ENCODE measurements around the gene ZNF85. TPM values are rescaled to one million over a fixed set of nuclear protein-coding genes. Genes with fewer than 3 reads are reported as not detected.
A peak's percentile ranks its signal among the peaks of the same experiment; 100 is the strongest.

The ZNF85 gene
- 10 to 100 TPM in 1 of 5 donors, 1 to 10 TPM in 4; 4.6 to 10.5 (median 6.1) TPM for total RNA-seq
- 10.9 TPM for total RNA-seq (2013)
- total RNA-seq = 1.9 to 19.3 (median 7.4) reads per million in 29 experiments

GRCh38 chr19:20923077-20923871 is at the start of gene ZNF85:
TSS of gene ZNF85 (plus strand) at chr19:20923251. CDS start at chr19:20923401, 150 bp downstream.
- peaks cover 8 to 12% of the 10 kb centered on the region in 2 experiments for H3K4me1 ChIP-seq (ENCODE audit: control insufficient read depth in 1 of 2, extremely low read depth in 1 of 2, insufficient read depth in 2 of 2, low read length in 2 of 2)
- under 1% methylated on average over 28 of the region's 38 CpGs for WGBS (ENCODE audit: insufficient coverage)
- POLR2A ChIA-PET = interaction anchor here (0.5 to 1.7 kb wide), 9 partner anchors 10 to 1250 kb away, joined by 3 to 13 read pairs (median 5); partner anchors contain the start of genes ZNF626 (in 1 of the 2), ZNF66 (in 1 of the 2) and ZNF708 (in 1 of the 2)
- no peaks in the 10 kb centered on the region for H3K27me3 ChIP-seq (replicated peaks in 1 of 2; ENCODE audit: control insufficient read depth in 2 of 2, extremely low read depth in 1 of 2, insufficient read depth in 2 of 2, low read length in 1 of 2)
- Mint-ChIP-seq H3K36me3 (peaks cover 8% of the 10 kb centered on the region), H3K9me3 (no peaks in the 10 kb centered on the region), H3K4me1 (peaks cover 12 to 23% (median 14%) of the 10 kb centered on the region in 3 donors), H3K4me3 (peak within 1 kb of the TSS; percentile 94 to 95 (median 95)), H3K27me3 (no peaks in the 10 kb centered on the region), H3K27ac (peak within 1 kb of the TSS; percentile 86 to 87)
- H3K36me3 ChIP-seq (ENCODE audit: control insufficient read depth in 2 of 2, extremely low read depth in 1 of 2, insufficient read depth in 1 of 2, low read length in 1 of 2) = no peaks in the 10 kb centered on the region
- H3K4me3 ChIP-seq (ENCODE audit: control insufficient read depth in 1 of 2, extremely low read depth in 1 of 2, low read length in 1 of 2) = peak within 1 kb of the TSS; percentile 75 to 85
- H3K9me3 ChIP-seq = no peaks in the 10 kb centered on the region
- ATAC-seq (replicated peaks in 1 of 4) (peak; percentile 98 to 99 (median 99)), DNase-seq (peak; percentile 78 to 97 (median 91))
- peak within 1 kb of the TSS; percentile 82 for H3K27ac ChIP-seq (ENCODE audit: low read length)
- CTCF ChIA-PET = interaction anchor here (0.5 to 1.1 kb wide), 3 partner anchors 146 to 554 kb away, joined by 3 to 5 read pairs (median 5); partner anchors contain the start of gene ZNF626 (in 1 of the 2)

GRCh38 chr19:20879501-20879900 is 43.5 kb upstream of the ZNF85 start:
- H3K36me3 Mint-ChIP-seq = peaks cover 6% of the 10 kb centered on the region
- peaks cover 68 to 91% (median 85%) of the 10 kb centered on the region in 3 donors for H3K9me3 Mint-ChIP-seq
- ATAC-seq (replicated peaks in 1 of 4) = no peak
- ChIA-PET CTCF (no interaction called here), POLR2A (no interaction called here)
- H3K36me3 ChIP-seq (ENCODE audit: control insufficient read depth in 2 of 2, extremely low read depth in 1 of 2, insufficient read depth in 1 of 2, low read length in 1 of 2) = no peaks in the 10 kb centered on the region
- no peak overlapping the region for H3K27ac Mint-ChIP-seq
- no peaks in the 10 kb centered on the region for H3K4me1 Mint-ChIP-seq
- peaks cover 5 to 14% of the 10 kb centered on the region in 2 donors for H3K27me3 Mint-ChIP-seq
- no peak for DNase-seq
- no peak overlapping the region for H3K27ac ChIP-seq (ENCODE audit: low read length)
- H3K4me1 ChIP-seq (ENCODE audit: control insufficient read depth in 1 of 2, extremely low read depth in 1 of 2, insufficient read depth in 2 of 2, low read length in 2 of 2) = no peaks in the 10 kb centered on the region
- 69% methylated on average over 1 of the region's 1 CpG for WGBS (ENCODE audit: insufficient coverage)
- H3K4me3 Mint-ChIP-seq = no peak overlapping the region
- no peaks in the 10 kb centered on the region for H3K9me3 ChIP-seq
- H3K27me3 ChIP-seq (replicated peaks in 1 of 2; ENCODE audit: control insufficient read depth in 2 of 2, extremely low read depth in 1 of 2, insufficient read depth in 2 of 2, low read length in 1 of 2) = no peaks in the 10 kb centered on the region
- no peak overlapping the region for H3K4me3 ChIP-seq (ENCODE audit: control insufficient read depth in 1 of 2, extremely low read depth in 1 of 2, low read length in 1 of 2)

- H3K36me3 ChIP-seq (ENCODE audit: control insufficient read depth in 2 of 2, extremely low read depth in 1 of 2, insufficient read depth in 1 of 2, low read length in 1 of 2) = no peaks in the 10 kb centered on the region
These were observed 10.1 kb upstream of the ZNF85 start for GRCh38 chr19:20912973-20913372.

GRCh38 chr19:20925481-20925880 is 2.4 kb downstream of the ZNF85 start:
- ChIA-PET CTCF (no interaction called here), POLR2A (no interaction called here)
- no peaks in the 10 kb centered on the region for H3K9me3 Mint-ChIP-seq
- H3K4me3 ChIP-seq (ENCODE audit: control insufficient read depth in 1 of 2, extremely low read depth in 1 of 2, low read length in 1 of 2) = no peak overlapping the region
- ATAC-seq (replicated peaks in 1 of 4) = no peak
- no peak overlapping the region for H3K27ac Mint-ChIP-seq
- no peak for DNase-seq
- H3K27me3 Mint-ChIP-seq = no peaks in the 10 kb centered on the region
- peaks cover 14% of the 10 kb centered on the region for H3K36me3 Mint-ChIP-seq
- no peak overlapping the region for H3K4me3 Mint-ChIP-seq
- H3K36me3 ChIP-seq (ENCODE audit: control insufficient read depth in 2 of 2, extremely low read depth in 1 of 2, insufficient read depth in 1 of 2, low read length in 1 of 2) = no peaks in the 10 kb centered on the region
- peaks cover 8 to 12% of the 10 kb centered on the region in 2 experiments for H3K4me1 ChIP-seq (ENCODE audit: control insufficient read depth in 1 of 2, extremely low read depth in 1 of 2, insufficient read depth in 2 of 2, low read length in 2 of 2)
- H3K9me3 ChIP-seq = no peaks in the 10 kb centered on the region
- 83% methylated on average over 1 of the region's 2 CpGs for WGBS (ENCODE audit: insufficient coverage)
- no peak overlapping the region for H3K27ac ChIP-seq (ENCODE audit: low read length)
- H3K4me1 Mint-ChIP-seq = peaks cover 12 to 23% (median 14%) of the 10 kb centered on the region in 3 donors
- H3K27me3 ChIP-seq (replicated peaks in 1 of 2; ENCODE audit: control insufficient read depth in 2 of 2, extremely low read depth in 1 of 2, insufficient read depth in 2 of 2, low read length in 1 of 2) = no peaks in the 10 kb centered on the region

More at GRCh38 chr19:20912973-20913372, 10.1 kb upstream of the ZNF85 start:
- ChIA-PET POLR2A (no interaction called here), CTCF (no interaction called here)
- Mint-ChIP-seq H3K27ac (no peak overlapping the region), H3K4me1 (no peaks in the 10 kb centered on the region), H3K9me3 (peaks cover 33 to 79% (median 45%) of the 10 kb centered on the region in 3 donors), H3K4me3 (no peak overlapping the region), H3K36me3 (peaks cover 13% of the 10 kb centered on the region), H3K27me3 (peaks cover 38 to 71% of the 10 kb centered on the region in 2 donors)
- DNase-seq (no peak), ATAC-seq (replicated peaks in 1 of 4) (no peak)
- Histone ChIP-seq H3K4me3 (ENCODE audit: control insufficient read depth in 1 of 2, extremely low read depth in 1 of 2, low read length in 1 of 2) (no peak overlapping the region), H3K4me1 (ENCODE audit: control insufficient read depth in 1 of 2, extremely low read depth in 1 of 2, insufficient read depth in 2 of 2, low read length in 2 of 2) (no peaks in the 10 kb centered on the region), H3K27ac (ENCODE audit: low read length) (no peak overlapping the region), H3K9me3 (peaks cover 2% of the 10 kb centered on the region), H3K27me3 (replicated peaks in 1 of 2; ENCODE audit: control insufficient read depth in 2 of 2, extremely low read depth in 1 of 2, insufficient read depth in 2 of 2, low read length in 1 of 2) (no peaks in the 10 kb centered on the region)
- WGBS (ENCODE audit: insufficient coverage) = 64% methylated on average over 3 of the region's 3 CpGs

- Histone ChIP-seq H3K36me3 (ENCODE audit: control insufficient read depth in 2 of 2, extremely low read depth in 1 of 2, insufficient read depth in 1 of 2, low read length in 1 of 2) (no peaks in the 10 kb centered on the region), H3K9me3 (no peaks in the 10 kb centered on the region), H3K27ac (ENCODE audit: low read length) (no peak overlapping the region), H3K27me3 (replicated peaks in 1 of 2; ENCODE audit: control insufficient read depth in 2 of 2, extremely low read depth in 1 of 2, insufficient read depth in 2 of 2, low read length in 1 of 2) (no peaks in the 10 kb centered on the region), H3K4me3 (ENCODE audit: control insufficient read depth in 1 of 2, extremely low read depth in 1 of 2, low read length in 1 of 2) (no peak overlapping the region), H3K4me1 (ENCODE audit: control insufficient read depth in 1 of 2, extremely low read depth in 1 of 2, insufficient read depth in 2 of 2, low read length in 2 of 2) (peaks cover 8 to 12% of the 10 kb centered on the region in 2 experiments)
- POLR2A ChIA-PET = interaction anchor here in 1 of 2 donors (0.6 kb wide), 1 partner anchor 1290 kb away, joined by 3 read pairs; no protein-coding TSS in a partner anchor
- peaks cover 16% of the 10 kb centered on the region for H3K36me3 Mint-ChIP-seq
- ATAC-seq (replicated peaks in 1 of 4) (no peak), DNase-seq (no peak)
- no CpG with 5 or more reads among the region's 1 CpG for WGBS (ENCODE audit: insufficient coverage)
- H3K4me1 Mint-ChIP-seq = peaks cover 12 to 20% (median 14%) of the 10 kb centered on the region in 3 donors
- H3K9me3 Mint-ChIP-seq = no peaks in the 10 kb centered on the region
- no peaks in the 10 kb centered on the region for H3K27me3 Mint-ChIP-seq
- no peak overlapping the region for H3K4me3 Mint-ChIP-seq
- H3K27ac Mint-ChIP-seq = no peak overlapping the region
- CTCF ChIA-PET = interaction anchor here in 1 of 2 donors (0.7 kb wide), 1 partner anchor 679 kb away, joined by 4 read pairs; no protein-coding TSS in a partner anchor
These were observed 3.7 kb downstream of the ZNF85 start for GRCh38 chr19:20926796-20927195.

- no peaks in the 10 kb centered on the region for H3K27me3 ChIP-seq (replicated peaks in 1 of 2; ENCODE audit: control insufficient read depth in 2 of 2, extremely low read depth in 1 of 2, insufficient read depth in 2 of 2, low read length in 1 of 2)
- no peak overlapping the region for H3K4me3 ChIP-seq (ENCODE audit: control insufficient read depth in 1 of 2, extremely low read depth in 1 of 2, low read length in 1 of 2)
- Mint-ChIP-seq H3K27me3 (no peaks in the 10 kb centered on the region), H3K27ac (no peak overlapping the region), H3K9me3 (no peaks in the 10 kb centered on the region), H3K4me3 (no peak overlapping the region), H3K4me1 (peaks cover 5 to 12% (median 6%) of the 10 kb centered on the region in 3 donors), H3K36me3 (peaks cover 21% of the 10 kb centered on the region)
- DNase-seq = no peak
- ChIA-PET CTCF (no interaction called here), POLR2A (interaction anchor here in 1 of 2 donors (0.6 kb wide), 1 partner anchor 222 kb away, joined by 3 read pairs; no protein-coding TSS in a partner anchor)
- 92% methylated on average over 1 of the region's 1 CpG for WGBS (ENCODE audit: insufficient coverage)
- H3K27ac ChIP-seq (ENCODE audit: low read length) = no peak overlapping the region
- H3K4me1 ChIP-seq (ENCODE audit: control insufficient read depth in 1 of 2, extremely low read depth in 1 of 2, insufficient read depth in 2 of 2, low read length in 2 of 2) = peaks cover 6 to 7% of the 10 kb centered on the region in 2 experiments
- ATAC-seq (replicated peaks in 1 of 4) = no peak
- H3K9me3 ChIP-seq = no peaks in the 10 kb centered on the region
- no peaks in the 10 kb centered on the region for H3K36me3 ChIP-seq (ENCODE audit: control insufficient read depth in 2 of 2, extremely low read depth in 1 of 2, insufficient read depth in 1 of 2, low read length in 1 of 2)
These were observed 5.3 kb downstream of the ZNF85 start for GRCh38 chr19:20928371-20928770.

All from T-cell (primary cell).